HG03097 (cell line): Measurements from ENCODE around the gene CST9.
"Not testable (repeated sequence)": the region's sequence is repeated elsewhere in the genome, so short reads cannot be mapped to it uniquely, and the experiment has no call there.

Source experiments
- ATAC-seq: cut with Tn5 transposase; IDR thresholded peaks from one replicate; pipeline ENCODE4 v1.9.1; 2021; ENCODE audit not compliant: unreplicated experiment, low FRiP score

CST9 gene

GRCh38 chr20:23588434-23589403 lies 17.0 kb downstream of the CST9 start:
- ATAC-seq, result no peak

GRCh38 chr20:23587631-23588030 lies 18.1 kb downstream of the CST9 start:
- ATAC-seq, result no peak

- no peak for ATAC-seq
These were observed 18.8 kb downstream of the CST9 start for GRCh38 chr20:23586735-23587525.

GRCh38 chr20:23585808-23586734 lies 19.6 kb downstream of the CST9 start:
- no peak for ATAC-seq

- ATAC-seq, result no peak
These were observed 20.3 kb downstream of the CST9 start for GRCh38 chr20:23585449-23585807.

GRCh38 chr20:23584434-23585199 lies 21.1 kb downstream of the CST9 start:
- ATAC-seq, result no peak

GRCh38 chr20:23583526-23583925 lies 22.2 kb downstream of the CST9 start:
- no peak for ATAC-seq

- no peak for ATAC-seq
These were observed 23.4 kb downstream of the CST9 start for GRCh38 chr20:23582293-23582692.

- ATAC-seq, result not testable (repeated sequence)
These were observed 23.9 kb downstream of the CST9 start for GRCh38 chr20:23581833-23582232.

- ATAC-seq, result no peak
These were observed 30.7 kb downstream of the CST9 start for GRCh38 chr20:23574977-23575376.

- ATAC-seq, result no peak
These were observed 35.4 kb downstream of the CST9 start for GRCh38 chr20:23570178-23570760.

GRCh38 chr20:23569570-23569969 lies 36.1 kb downstream of the CST9 start:
- no peak for ATAC-seq

- no peak for ATAC-seq
These were observed 36.8 kb downstream of the CST9 start for GRCh38 chr20:23568971-23569330.

GRCh38 chr20:23568320-23568970 lies 37.3 kb downstream of the CST9 start, which contains the start of gene CST9L:
TSS of gene CST9L (minus strand) at chr20:23568484. CDS start at chr20:23568450, 34 bp downstream.
- ATAC-seq, result no peak

GRCh38 chr20:23566199-23566932 lies 39.4 kb downstream of the CST9 start:
- ATAC-seq, result no peak

- no peak for ATAC-seq
These were observed 40.1 kb downstream of the CST9 start for GRCh38 chr20:23565503-23566045.

GRCh38 chr20:23564927-23565326 lies 40.8 kb downstream of the CST9 start:
- no peak for ATAC-seq
